NOMO-1 treated with dmso at 0.1 percent for 144 hours (cell line): Measurements from ENCODE around the gene ZNHIT2.

Experiments used
- DNase-seq: peaks from one replicate; lab custom pipeline; 2025; ENCODE audit not compliant: unreplicated experiment; lab: John Stamatoyannopoulos, UW

The ZNHIT2 gene

GRCh38 chr11:65107078-65107477 is 10.4 kb downstream of the ZNHIT2 start:
- no peak for DNase-seq

- DNase-seq, result no peak
Observed at GRCh38 chr11:65104628-65105027, 12.9 kb downstream of the ZNHIT2 start.

GRCh38 chr11:65103476-65103875 is 14.0 kb downstream of the ZNHIT2 start:
- DNase-seq, result no peak

- DNase-seq, result no peak
Observed at GRCh38 chr11:65102142-65103095, 15.1 kb downstream of the ZNHIT2 start.

GRCh38 chr11:65100674-65101350 is 16.7 kb downstream of the ZNHIT2 start:
- no peak for DNase-seq

GRCh38 chr11:65096926-65097325 is 20.6 kb downstream of the ZNHIT2 start:
- DNase-seq, result no peak

- peak; percentile 92 for DNase-seq
Observed at GRCh38 chr11:65095974-65096806, 21.3 kb downstream of the ZNHIT2 start, which contains the start of gene VPS51. Gene VPS51 (plus strand): TSS chr11:65096214. CDS start chr11:65096251, 37 bp downstream.

GRCh38 chr11:65095427-65095826 is 22.1 kb downstream of the ZNHIT2 start:
- no peak for DNase-seq

GRCh38 chr11:65090628-65091027 is 26.9 kb downstream of the ZNHIT2 start:
- DNase-seq, result no peak

- no peak for DNase-seq
Observed at GRCh38 chr11:65089621-65090020, 27.9 kb downstream of the ZNHIT2 start.

- no peak for DNase-seq
Observed at GRCh38 chr11:65087827-65088226, 29.7 kb downstream of the ZNHIT2 start.

GRCh38 chr11:65087216-65087615 is 30.3 kb downstream of the ZNHIT2 start:
- no peak for DNase-seq

- DNase-seq, result no peak
Observed at GRCh38 chr11:65086809-65087208, 30.7 kb downstream of the ZNHIT2 start.

- no peak for DNase-seq
Observed at GRCh38 chr11:65085446-65085845, 32.1 kb downstream of the ZNHIT2 start.

- DNase-seq, result no peak
Observed at GRCh38 chr11:65084598-65085375, 32.7 kb downstream of the ZNHIT2 start.

GRCh38 chr11:65083834-65084597 is 33.5 kb downstream of the ZNHIT2 start, which contains the start of the genes CDCA5 and ZFPL1:
Gene CDCA5 (minus strand): TSS chr11:65084040. CDS start chr11:65083978, 62 bp downstream.
Gene ZFPL1 (plus strand): TSS chr11:65084222. CDS start chr11:65084699, 477 bp downstream.
- DNase-seq, result peak; percentile 96

- no peak for DNase-seq
Observed at GRCh38 chr11:65083134-65083833, 34.2 kb downstream of the ZNHIT2 start.

GRCh38 chr11:65078786-65079342 is 38.6 kb downstream of the ZNHIT2 start:
- DNase-seq, result no peak
